HG02852 (cell line): ENCODE data around the gene ZNF532.
"Not testable (repeated sequence)": the region's sequence is repeated elsewhere in the genome, so short reads cannot be mapped to it uniquely, and the experiment has no call there.

Experiments used
- ATAC-seq: cut with Tn5 transposase; IDR thresholded peaks from one replicate; pipeline ENCODE4 v1.9.1; 2021; ENCODE audit warnings: mild to moderate bottlenecking, moderate library complexity; ENCODE audit not compliant: unreplicated experiment

Gene ZNF532

GRCh38 chr18:59001166-59001565 is 136.5 kb downstream of the ZNF532 start:
- no peak for ATAC-seq

GRCh38 chr18:59001721-59002120 is 137.0 kb downstream of the ZNF532 start:
- no peak for ATAC-seq

GRCh38 chr18:59002974-59003594 is 138.4 kb downstream of the ZNF532 start:
- ATAC-seq, result no peak

- ATAC-seq, result no peak
These were observed 140.6 kb downstream of the ZNF532 start for GRCh38 chr18:59005262-59005661.

- no peak for ATAC-seq
These were observed 141.9 kb downstream of the ZNF532 start for GRCh38 chr18:59006461-59007067.

GRCh38 chr18:59008302-59008974 is 143.8 kb downstream of the ZNF532 start:
- ATAC-seq, result no peak

- no peak for ATAC-seq
These were observed 145.2 kb downstream of the ZNF532 start for GRCh38 chr18:59009846-59010245.

GRCh38 chr18:59011289-59011688 is 146.6 kb downstream of the ZNF532 start:
- no peak for ATAC-seq

- no peak for ATAC-seq
These were observed 147.1 kb downstream of the ZNF532 start for GRCh38 chr18:59011786-59012185.

GRCh38 chr18:59012815-59013705 is 148.4 kb downstream of the ZNF532 start:
- ATAC-seq, result no peak

- no peak for ATAC-seq
These were observed 149.1 kb downstream of the ZNF532 start for GRCh38 chr18:59013744-59014143.

- ATAC-seq, result no peak
These were observed 151.0 kb downstream of the ZNF532 start for GRCh38 chr18:59015531-59016152.

- ATAC-seq, result no peak
These were observed 156.8 kb downstream of the ZNF532 start for GRCh38 chr18:59021500-59021899.

- no peak for ATAC-seq
These were observed 157.7 kb downstream of the ZNF532 start for GRCh38 chr18:59022167-59022945.

GRCh38 chr18:59024829-59025228 is 160.2 kb downstream of the ZNF532 start:
- no peak for ATAC-seq

- ATAC-seq, result not testable (repeated sequence)
These were observed 160.9 kb downstream of the ZNF532 start for GRCh38 chr18:59025532-59025931.

- no peak for ATAC-seq
These were observed 161.7 kb downstream of the ZNF532 start for GRCh38 chr18:59026364-59026763.

- ATAC-seq, result no peak
These were observed 162.2 kb downstream of the ZNF532 start for GRCh38 chr18:59026831-59027410.

- ATAC-seq, result no peak
These were observed 165.2 kb downstream of the ZNF532 start for GRCh38 chr18:59029663-59030429.
